Calu3 (cell line): ENCODE measurements around the gene GOLGB1. TPM values are rescaled to one million over a fixed set of nuclear protein-coding genes. Genes with fewer than 3 reads are reported as not detected.

Source experiments
- BruUV-seq: library from RNA; stranded (reverse); fragments of 400-500 nt; replicated peaks from 2 replicates; lab custom pipeline; 2021; lab: Mats Ljungman, UMichigan
- CTCF ChIA-PET: fragments of 300-600 bp; sonication (Branson Sonifier 250); formaldehyde crosslinking; loops from one replicate; lab custom pipeline; 2022; ENCODE audit warnings: antibody characterized with exemption; lab: Charles Lee
- DNase-seq: peaks from one replicate; pipeline ENCODE4 v3.0.0; 2022
- H3K27ac Mint-ChIP-seq: one replicate; pipeline ENCODE4 v1.8.0; 2022; ENCODE audit warnings: mixed read lengths; ENCODE audit not compliant: unreplicated experiment
- H3K27me3 Mint-ChIP-seq: one replicate; pipeline ENCODE4 v1.8.0; 2022; ENCODE audit warnings: mixed read lengths; ENCODE audit not compliant: unreplicated experiment
- H3K36me3 Mint-ChIP-seq: one replicate; pipeline ENCODE4 v1.8.0; 2022; ENCODE audit warnings: mild to moderate bottlenecking, moderate library complexity, mixed read lengths; ENCODE audit not compliant: insufficient read depth, unreplicated experiment
- H3K4me1 Mint-ChIP-seq: one replicate; pipeline ENCODE4 v1.8.0; 2022; ENCODE audit warnings: mild to moderate bottlenecking, low read depth, mixed read lengths; ENCODE audit not compliant: unreplicated experiment
- H3K4me3 Mint-ChIP-seq: one replicate; pipeline ENCODE4 v1.8.0; 2022; ENCODE audit warnings: mild to moderate bottlenecking, low read depth, moderate library complexity, mixed read lengths; ENCODE audit not compliant: unreplicated experiment
- H3K9me3 Mint-ChIP-seq: one replicate; pipeline ENCODE4 v1.8.0; 2022; ENCODE audit warnings: low read depth, mixed read lengths; ENCODE audit not compliant: unreplicated experiment
- CTCF ChIP-seq: fragments of 200-600 bp; IDR thresholded peaks from one replicate; pipeline ENCODE4 v1.8.0; 2022; ENCODE audit warnings: antibody characterized with exemption; ENCODE audit not compliant: unreplicated experiment
- intact Hi-C: fragments of 100-400 bp; cut with micrococcal nuclease; formaldehyde crosslinking; loops from one replicate; pipeline ENCODE4 v1.10.0; 2022; ENCODE audit not compliant: unreplicated experiment
- total RNA-seq: library from RNA; stranded (reverse); gene quantifications from 2 replicates; pipeline ENCODE4 v1.2.3, GENCODE V29; 2022

The GOLGB1 gene
- total RNA-seq, 1 experiment from 2014 or later, result 42.8 TPM

- no peaks in the 10 kb centered on the region for H3K9me3 Mint-ChIP-seq
- H3K27me3 Mint-ChIP-seq, result peaks cover 27% of the 10 kb centered on the region
- no TSS peak for BruUV-seq
- CTCF ChIA-PET, result no interaction called here
- H3K4me3 Mint-ChIP-seq, result no peak overlapping the region
- H3K4me1 Mint-ChIP-seq, result no peaks in the 10 kb centered on the region
- DNase-seq, result no peak
- H3K27ac Mint-ChIP-seq, result no peak overlapping the region
- intact Hi-C loops, result no loop called here
- no peak for TF ChIP-seq CTCF
- no peaks in the 10 kb centered on the region for H3K36me3 Mint-ChIP-seq
Observed at GRCh38 chr3:121621491-121621890, 128.1 kb downstream of the GOLGB1 start.

GRCh38 chr3:121619691-121620090 is 129.8 kb downstream of the GOLGB1 start:
- H3K27me3 Mint-ChIP-seq, result peaks cover 27% of the 10 kb centered on the region
- no peak overlapping the region for H3K27ac Mint-ChIP-seq
- TF ChIP-seq CTCF, result no peak
- no peak overlapping the region for H3K4me3 Mint-ChIP-seq
- H3K4me1 Mint-ChIP-seq, result no peaks in the 10 kb centered on the region
- no TSS peak for BruUV-seq
- no peaks in the 10 kb centered on the region for H3K36me3 Mint-ChIP-seq
- CTCF ChIA-PET, result interaction anchor here (0.5 kb wide), 1 partner anchor 114 kb away, joined by 3 read pairs; no protein-coding TSS in a partner anchor
- no peaks in the 10 kb centered on the region for H3K9me3 Mint-ChIP-seq
- DNase-seq, result no peak
- intact Hi-C loops, result no loop called here

Other genes starting within 250 kb of the GOLGB1 start
- gene POLQ, start 203.8 kb downstream of the GOLGB1 start, total RNA-seq, result 13.7 and 15.5 TPM in 2 replicates
- not detected in 2 replicates for gene ARGFX, start 181.8 kb downstream of the GOLGB1 start, total RNA-seq
- gene FBXO40, start 156.4 kb downstream of the GOLGB1 start, total RNA-seq, result not detected in 2 replicates
- 1.2 and 2.5 TPM in 2 replicates for gene HCLS1, start 88.8 kb downstream of the GOLGB1 start, total RNA-seq
- gene IQCB1, start 85.3 kb upstream of the GOLGB1 start, total RNA-seq, result 25.0 and 26.7 TPM in 2 replicates
- 4.7 and 4.9 TPM in 2 replicates for gene EAF2, start 85.5 kb upstream of the GOLGB1 start, total RNA-seq
- gene SLC15A2, start 144.7 kb upstream of the GOLGB1 start, total RNA-seq, result 4.6 and 10.7 TPM in 2 replicates